Cardiac fibroblast (primary cell): ENCODE measurements around the gene HTR4.
A peak's percentile ranks its signal among the peaks of the same experiment; 100 is the strongest.

Experiments used
- DNase-seq, 2 donors: peaks; one replicate each; pipeline versions ENCODE4 v3.0.0 to v3.0.0-alpha.2; 2010; ENCODE audit warnings: low read depth in 2 of 2
- H3K4me3 ChIP-seq, 2 donors: replicated peaks in 1 of 2; 1 replicate in 1 of 2; 2 replicates in 1 of 2; pipeline ENCODE4 v1.5.1; 2011; ENCODE audit warnings: low read depth in 2 of 2, low read length in 2 of 2, mild to moderate bottlenecking in 2 of 2, moderate library complexity in 1 of 2
- TF ChIP-seq, protein P1 (sequence below): IDR thresholded peaks from one replicate; pipeline ENCODE4 v1.5.1; 2011; ENCODE audit warnings: low read depth, mild to moderate bottlenecking, low read length, inconsistent platforms

HTR4 gene, protein sequence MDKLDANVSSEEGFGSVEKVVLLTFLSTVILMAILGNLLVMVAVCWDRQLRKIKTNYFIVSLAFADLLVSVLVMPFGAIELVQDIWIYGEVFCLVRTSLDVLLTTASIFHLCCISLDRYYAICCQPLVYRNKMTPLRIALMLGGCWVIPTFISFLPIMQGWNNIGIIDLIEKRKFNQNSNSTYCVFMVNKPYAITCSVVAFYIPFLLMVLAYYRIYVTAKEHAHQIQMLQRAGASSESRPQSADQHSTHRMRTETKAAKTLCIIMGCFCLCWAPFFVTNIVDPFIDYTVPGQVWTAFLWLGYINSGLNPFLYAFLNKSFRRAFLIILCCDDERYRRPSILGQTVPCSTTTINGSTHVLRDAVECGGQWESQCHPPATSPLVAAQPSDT

GRCh38 chr5:148653836-148654781, at the start of gene HTR4:
Gene HTR4 (minus strand): TSS chr5:148654527. CDS start chr5:148637014, 17,513 bp downstream.
- H3K4me3 ChIP-seq: no peak within 1 kb of the TSS
- TF ChIP-seq, protein P1, sequence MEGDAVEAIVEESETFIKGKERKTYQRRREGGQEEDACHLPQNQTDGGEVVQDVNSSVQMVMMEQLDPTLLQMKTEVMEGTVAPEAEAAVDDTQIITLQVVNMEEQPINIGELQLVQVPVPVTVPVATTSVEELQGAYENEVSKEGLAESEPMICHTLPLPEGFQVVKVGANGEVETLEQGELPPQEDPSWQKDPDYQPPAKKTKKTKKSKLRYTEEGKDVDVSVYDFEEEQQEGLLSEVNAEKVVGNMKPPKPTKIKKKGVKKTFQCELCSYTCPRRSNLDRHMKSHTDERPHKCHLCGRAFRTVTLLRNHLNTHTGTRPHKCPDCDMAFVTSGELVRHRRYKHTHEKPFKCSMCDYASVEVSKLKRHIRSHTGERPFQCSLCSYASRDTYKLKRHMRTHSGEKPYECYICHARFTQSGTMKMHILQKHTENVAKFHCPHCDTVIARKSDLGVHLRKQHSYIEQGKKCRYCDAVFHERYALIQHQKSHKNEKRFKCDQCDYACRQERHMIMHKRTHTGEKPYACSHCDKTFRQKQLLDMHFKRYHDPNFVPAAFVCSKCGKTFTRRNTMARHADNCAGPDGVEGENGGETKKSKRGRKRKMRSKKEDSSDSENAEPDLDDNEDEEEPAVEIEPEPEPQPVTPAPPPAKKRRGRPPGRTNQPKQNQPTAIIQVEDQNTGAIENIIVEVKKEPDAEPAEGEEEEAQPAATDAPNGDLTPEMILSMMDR: no peak
- DNase-seq: no peak

DNA sequence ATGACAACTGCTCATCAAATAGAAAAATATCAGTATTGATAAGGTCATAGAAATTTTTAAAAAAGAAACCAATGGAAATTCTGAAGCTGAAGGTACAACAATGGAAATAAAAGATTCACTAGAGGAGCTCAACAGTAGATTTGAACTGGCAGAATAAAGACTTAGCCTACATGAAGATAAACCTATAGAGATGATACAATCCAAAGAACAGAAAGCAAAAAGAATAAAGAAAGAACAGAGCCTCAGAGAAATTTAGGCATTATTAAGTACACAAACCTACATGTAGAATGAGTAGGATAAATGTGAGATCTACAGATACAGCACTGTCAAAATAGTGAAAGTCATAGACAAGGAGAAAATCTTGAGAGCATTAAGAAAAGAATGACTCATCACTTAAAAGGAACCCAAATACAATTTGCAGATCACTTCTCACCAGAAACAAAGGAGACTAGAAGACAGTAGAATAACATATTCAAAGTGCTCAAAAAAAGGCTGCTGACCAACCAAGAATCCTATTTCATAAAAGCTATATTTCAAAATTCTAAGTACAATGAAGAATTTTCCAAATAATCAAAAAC, 47.8 kb upstream of the HTR4 start:
- no peak overlapping the region for H3K4me3 ChIP-seq
- TF ChIP-seq, protein P1: no peak
- no peak for DNase-seq

DNA sequence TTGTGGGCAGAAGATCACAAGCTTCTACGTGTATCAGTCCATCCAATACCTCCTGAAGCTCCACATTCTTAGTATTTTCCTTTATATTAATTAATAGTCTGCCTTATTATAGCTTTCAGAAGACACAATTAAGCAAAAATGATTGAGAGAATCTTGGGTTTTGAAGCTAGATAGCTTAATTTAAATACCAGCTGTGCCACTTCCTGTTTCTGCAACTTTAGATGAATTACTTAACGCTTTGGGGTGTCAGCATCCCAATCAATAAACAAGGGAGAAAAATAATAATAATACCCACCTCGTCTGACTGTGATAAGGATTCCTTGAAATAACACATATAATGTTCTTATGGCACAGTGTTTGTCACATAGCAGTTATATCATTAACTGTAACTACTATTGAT, 44.7 kb upstream of the HTR4 start:
- TF ChIP-seq, protein P1: no peak
- DNase-seq: no peak

GRCh38 chr5:148697809-148698196, 43.5 kb upstream of the HTR4 start:
- TF ChIP-seq, protein P1: no peak
- DNase-seq: no peak
- no peak overlapping the region for H3K4me3 ChIP-seq

More for the DNA sequence above, 44.7 kb upstream of the HTR4 start:
- no peak overlapping the region for H3K4me3 ChIP-seq

GRCh38 chr5:148697180-148697808, 43.0 kb upstream of the HTR4 start:
- DNase-seq: peak; percentile 66 to 79
- no peak overlapping the region for H3K4me3 ChIP-seq
- TF ChIP-seq, protein P1: no peak
